Spleen (tissue), 7 donors: ENCODE data around the gene BACH2.

ENCODE experiments used
- CTCF ChIP-seq, 11 experiments: fragments of 200-600 bp in 7 of 11; fragments of 450-650 bp in 4 of 11; sonication (generic) in 4 of 11; IDR thresholded peaks in 8 of 11; conservative IDR thresholded peaks in 3 of 11; 1 replicate in 7 of 11; 2 replicates in 4 of 11; pipeline versions ENCODE4 v1.4.0 to v1.8.0; 2016 to 2021; ENCODE audit warnings: antibody characterized with exemption in 11 of 11, inconsistent platforms in 4 of 11, mild to moderate bottlenecking in 1 of 11
- POLR2A ChIP-seq, 3 donors: fragments of 450-650 bp; IDR thresholded peaks; one replicate each; pipeline ENCODE4 v1.5.1; 2017; ENCODE audit warnings: antibody characterized with exemption in 3 of 3, mild to moderate bottlenecking in 1 of 3
- POLR2AphosphoS5 ChIP-seq, 3 donors: sonication (generic); formaldehyde crosslinking; IDR thresholded peaks; one replicate each; pipeline ENCODE4 v1.5.1; 2017; ENCODE audit warnings: antibody characterized with exemption in 3 of 3
- donor health status: DM: no; HTN: no; CAD: no; lungs with moderate emphysema.
- donor health status: DM: no; HTN: no; CAD: no.
- donor health status: DM: no; HTN: no; CAD: no.

GRCh38 chr6:90021711-90022110, 274.9 kb downstream of the BACH2 start:
- no peak for TF ChIP-seq CTCF (IDR thresholded peaks at IDR 0.05 in 8 of 11, conservative IDR thresholded peaks at IDR 0.05 in 3 of 11)
- TF ChIP-seq POLR2AphosphoS5 (IDR thresholded peaks at IDR 0.05), result no peak
- no peak for TF ChIP-seq POLR2A (IDR thresholded peaks at IDR 0.05)
